ENCODE data around the gene KLHDC3.
"Not testable (repeated sequence)": the region's sequence is repeated elsewhere in the genome, so short reads cannot be mapped to it uniquely, and the experiment has no call there.

The KLHDC3 gene

GRCh38 chr6:43029120-43029519 is 15.1 kb downstream of the KLHDC3 start:
- DNase-seq (ENCODE audit: low read depth): no peak

- DNase-seq (ENCODE audit: low read depth): no peak
Observed at GRCh38 chr6:43032326-43032725, 18.3 kb downstream of the KLHDC3 start.

DNA sequence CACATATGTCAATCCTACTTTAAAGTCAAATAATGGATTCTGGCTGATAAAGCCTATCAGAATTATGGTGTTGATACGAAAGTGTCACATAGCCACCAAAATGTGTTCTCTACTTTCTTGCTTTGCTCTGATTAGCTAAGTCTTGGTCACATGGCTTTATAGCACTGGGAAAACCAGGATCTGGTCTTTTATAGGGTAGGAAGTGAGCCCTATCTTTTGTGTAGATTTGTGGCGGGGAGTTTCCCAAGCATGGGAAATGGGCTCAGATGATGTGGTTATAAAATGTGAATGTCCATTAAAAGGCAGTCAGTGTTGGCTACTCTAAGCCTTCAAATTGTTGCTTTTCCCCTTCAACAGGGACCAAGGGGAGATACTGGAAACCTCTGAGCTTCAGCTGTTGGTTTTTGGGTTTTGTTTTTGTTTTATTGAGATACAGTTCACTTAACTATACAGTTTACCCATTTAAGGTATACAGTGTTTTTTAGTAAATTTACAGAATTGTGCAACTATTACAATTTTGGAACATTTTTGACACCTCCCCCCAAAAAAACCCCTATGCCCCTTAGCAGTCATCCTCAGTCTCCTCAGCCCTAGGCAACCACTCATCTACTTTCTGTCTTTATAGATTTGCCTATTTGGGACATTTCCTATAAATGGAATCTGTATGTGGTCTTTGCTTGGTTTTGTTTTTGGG is 19.6 kb downstream of the KLHDC3 start:
- DNase-seq (ENCODE audit: low read depth): no peak

- DNase-seq (ENCODE audit: low read depth): no peak
Observed at GRCh38 chr6:43034190-43034525, 20.1 kb downstream of the KLHDC3 start.

DNA sequence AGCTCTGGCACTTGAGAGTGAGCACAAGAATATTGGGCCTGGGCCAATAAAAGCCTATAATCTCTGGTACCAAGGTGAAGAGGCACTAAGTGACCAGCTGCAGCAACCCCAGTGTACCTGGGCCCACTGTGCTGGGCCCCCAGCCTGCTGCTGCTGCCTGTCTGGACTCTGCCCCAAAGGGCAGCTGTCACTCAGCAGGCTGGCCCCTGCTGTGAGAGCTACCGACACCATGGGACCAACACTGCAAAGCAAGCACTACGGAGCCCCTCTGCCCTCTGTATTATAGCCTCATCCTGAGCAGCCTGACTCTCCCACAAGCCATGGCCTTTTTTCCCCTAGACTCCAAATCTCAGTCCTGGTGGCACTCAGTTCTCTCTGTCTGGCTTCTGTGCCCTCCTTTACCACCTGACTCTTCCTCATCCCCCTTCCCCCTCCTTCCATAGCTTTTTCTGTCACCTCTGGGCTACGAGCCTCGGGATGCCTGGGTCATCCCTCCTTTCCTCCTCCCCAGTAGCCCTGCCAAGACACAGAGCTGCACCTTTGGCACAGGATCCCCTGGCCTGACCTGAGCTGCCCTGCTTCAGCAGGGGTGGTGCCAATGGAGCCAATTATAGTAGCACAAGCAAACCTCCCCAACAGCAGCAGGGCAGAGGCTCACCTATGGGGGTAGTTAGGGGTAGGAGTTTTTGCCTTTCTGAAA is 21.6 kb downstream of the KLHDC3 start:
- no peak for DNase-seq (ENCODE audit: low read depth)

DNA sequence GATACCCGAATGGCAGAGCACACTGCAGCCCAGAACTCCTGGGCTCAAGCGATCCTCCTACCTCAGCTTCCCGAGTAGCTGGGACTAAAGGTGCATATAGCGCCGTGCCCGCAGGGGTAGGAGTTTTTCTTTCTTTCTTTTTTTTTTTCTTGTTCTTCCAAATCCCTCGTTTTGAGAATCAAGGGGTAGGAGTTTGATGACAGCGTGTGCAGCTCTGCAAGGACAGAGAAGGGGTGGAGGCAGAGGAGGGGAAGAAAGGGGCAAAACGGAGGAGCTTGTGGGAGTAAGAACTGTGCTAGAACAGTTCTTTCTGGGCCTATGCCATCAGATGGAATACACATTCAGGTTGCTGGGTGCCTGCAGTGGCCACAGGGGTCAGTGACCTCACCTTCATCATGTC is 22.7 kb downstream of the KLHDC3 start:
- DNase-seq (ENCODE audit: low read depth): no peak

GRCh38 chr6:43037197-43037596 is 23.1 kb downstream of the KLHDC3 start:
- no peak for DNase-seq (ENCODE audit: low read depth)

- DNase-seq (ENCODE audit: low read depth): no peak
Observed at GRCh38 chr6:43037706-43038105, 23.7 kb downstream of the KLHDC3 start.

- DNase-seq (ENCODE audit: low read depth): no peak
Observed at GRCh38 chr6:43038727-43039126, 24.7 kb downstream of the KLHDC3 start.

DNA sequence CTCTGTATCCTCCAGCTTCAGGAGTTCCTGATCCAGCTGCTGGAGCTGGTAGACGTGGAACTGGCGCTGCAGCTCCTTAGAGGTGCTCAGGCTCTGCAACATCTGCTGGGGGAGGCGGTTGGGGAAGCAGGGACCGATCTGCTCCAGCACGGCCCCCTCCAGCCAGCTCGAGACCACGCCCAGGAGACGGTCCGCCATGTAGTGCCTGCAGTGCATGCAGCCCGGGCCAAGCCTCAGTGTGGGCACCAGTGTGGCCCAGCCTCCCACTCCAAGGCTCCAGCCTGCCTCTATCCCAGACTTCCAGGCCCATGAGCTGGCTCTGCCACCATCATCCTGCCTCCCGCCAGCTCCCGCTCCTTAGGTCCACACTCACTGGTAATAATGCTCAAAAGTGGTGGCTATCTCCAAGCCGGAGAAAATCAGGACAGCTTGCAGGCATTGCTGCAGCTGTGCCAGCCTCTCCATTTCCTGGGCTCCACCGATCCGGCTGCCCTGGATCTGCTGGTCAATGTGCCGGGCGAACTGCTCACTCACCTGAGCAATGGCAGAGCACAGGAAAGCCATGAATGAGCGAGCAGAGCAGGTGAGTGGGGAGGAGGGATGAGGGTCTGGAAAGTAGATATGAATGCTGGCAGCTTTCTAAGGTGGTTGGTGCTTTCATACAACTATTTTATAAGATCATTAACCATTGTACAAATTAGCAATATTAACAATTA is 26.7 kb downstream of the KLHDC3 start:
- no peak for DNase-seq (ENCODE audit: low read depth)

DNA sequence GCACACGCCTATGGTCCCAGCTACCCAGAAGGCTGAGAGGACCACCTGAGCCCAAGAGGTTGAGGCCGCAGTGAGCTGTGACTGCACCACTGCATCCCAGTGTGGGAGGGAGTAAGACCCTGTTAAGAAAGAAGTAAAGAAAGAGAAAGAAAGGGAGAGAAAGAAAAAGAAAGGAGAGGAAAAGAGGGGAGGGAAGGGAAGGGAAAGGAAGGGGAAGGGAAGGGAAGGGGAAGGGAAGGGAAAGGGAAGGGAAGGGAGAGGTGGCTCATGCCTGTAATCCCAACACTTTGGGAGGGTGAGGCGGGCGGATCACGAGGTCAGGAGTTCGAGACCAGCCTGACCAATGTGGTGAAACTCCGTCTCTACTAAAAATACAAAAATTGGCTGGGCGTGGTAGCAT is 27.4 kb downstream of the KLHDC3 start:
- DNase-seq (ENCODE audit: low read depth): not testable (repeated sequence)

DNA sequence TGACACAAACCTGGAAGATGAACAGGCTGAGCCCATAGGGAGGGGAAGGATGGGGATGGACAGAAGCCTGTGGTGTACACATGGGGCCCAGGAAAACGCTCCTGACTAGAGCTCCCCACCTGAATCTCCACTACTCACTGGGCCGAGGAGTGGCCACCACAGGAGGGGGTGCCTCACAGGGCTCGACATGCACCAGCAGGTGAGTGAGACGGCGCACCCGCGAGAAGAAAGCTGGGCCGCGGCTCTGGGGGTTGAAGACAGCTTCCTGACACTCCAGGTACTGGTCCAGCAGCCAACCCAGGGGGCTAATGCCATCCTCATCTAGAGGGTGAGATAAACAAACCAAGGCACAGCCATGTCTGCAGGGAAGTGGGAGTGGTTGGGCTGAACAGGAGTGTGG is 29.3 kb downstream of the KLHDC3 start:
- DNase-seq (ENCODE audit: low read depth): no peak

- DNase-seq (ENCODE audit: low read depth): no peak
Observed at GRCh38 chr6:43045371-43045930, 31.4 kb downstream of the KLHDC3 start.

- no peak for DNase-seq (ENCODE audit: low read depth)
Observed at GRCh38 chr6:43047998-43048397, 33.9 kb downstream of the KLHDC3 start.

GRCh38 chr6:43050981-43051380 is 36.9 kb downstream of the KLHDC3 start:
- no peak for DNase-seq (ENCODE audit: low read depth)

- no peak for DNase-seq (ENCODE audit: low read depth)
Observed at GRCh38 chr6:43052225-43052841, 38.3 kb downstream of the KLHDC3 start.

- no peak for DNase-seq (ENCODE audit: low read depth)
Observed at GRCh38 chr6:43052842-43053544, 38.9 kb downstream of the KLHDC3 start.

DNA sequence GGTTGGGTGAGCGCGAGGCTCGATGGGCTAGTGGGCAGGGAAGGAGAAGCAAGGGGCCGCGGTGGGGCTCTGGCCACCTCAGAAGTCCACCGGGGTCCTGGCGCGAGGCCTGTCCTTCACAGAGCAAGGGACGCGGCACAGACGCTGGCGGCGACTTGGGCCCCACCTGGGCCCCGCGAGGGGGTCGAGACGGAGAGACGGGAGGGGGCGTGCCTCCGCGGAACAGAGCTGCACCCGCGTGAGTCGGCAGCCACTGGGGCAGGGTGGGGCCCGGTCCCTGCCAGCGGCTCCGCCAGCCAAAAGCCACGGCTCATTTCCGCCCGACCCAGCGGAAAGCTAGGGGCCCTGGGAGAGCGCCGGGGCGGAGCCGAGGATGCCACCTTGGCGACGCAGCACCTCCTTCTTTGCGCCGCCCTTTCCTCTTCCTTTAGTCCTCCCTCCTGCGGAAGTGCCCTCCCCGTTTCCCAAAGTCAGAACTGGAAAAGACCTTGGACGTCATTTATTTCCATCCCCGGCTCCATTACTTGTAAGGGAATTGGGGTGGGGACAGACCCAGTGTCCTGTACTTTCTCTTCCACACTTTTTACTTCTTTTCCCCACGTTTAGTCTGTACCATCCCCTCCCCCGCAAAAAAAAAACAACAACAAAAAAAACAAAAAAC is 39.6 kb downstream of the KLHDC3 start, which contains the start of gene CUL7:
Gene CUL7 (minus strand): TSS at position 307 of the 661 bp plus-strand sequence. CDS start 1,063 bp downstream, outside the sequence.
- peak; percentile 86 for DNase-seq (ENCODE audit: low read depth)

GRCh38 chr6:43054206-43054943 is 40.3 kb downstream of the KLHDC3 start:
- DNase-seq (ENCODE audit: low read depth): no peak

- no peak for DNase-seq (ENCODE audit: low read depth)
Observed at GRCh38 chr6:43055966-43056365, 41.9 kb downstream of the KLHDC3 start.
